Esophagus muscularis mucosa (tissue), 4 donors: ENCODE measurements around the gene HPD. TPM values are rescaled to one million over a fixed set of nuclear protein-coding genes. Genes with fewer than 3 reads are reported as not detected.

ENCODE experiments used
- DNase-seq: peaks from one replicate; pipeline ENCODE4 v3.0.0-alpha.2; 2017; ENCODE audit errors: extremely low spot score
- H3K27ac ChIP-seq, 4 donors: fragments of 200-600 bp; sonication (generic); replicated peaks in 1 of 4; 1 replicate in 3 of 4; 2 replicates in 1 of 4; pipeline ENCODE4 v1.5.1; 2016 to 2019; ENCODE audit warnings: mild to moderate bottlenecking in 1 of 4
- H3K27me3 ChIP-seq, 4 donors: fragments of 200-600 bp; sonication (generic); one replicate each; pipeline versions ENCODE4 v1.5.1 to v1.6.0; 2016 to 2019
- H3K36me3 ChIP-seq, 4 donors: fragments of 200-600 bp; sonication (generic); one replicate each; pipeline ENCODE4 v1.5.1; 2016 to 2019
- H3K4me1 ChIP-seq, 4 donors: fragments of 200-600 bp; sonication (generic); one replicate each; pipeline ENCODE4 v1.5.1; 2016 to 2019
- H3K4me3 ChIP-seq, 4 donors: fragments of 200-600 bp; sonication (generic); 1 replicate in 2 of 4; 2 replicates in 2 of 4; pipeline ENCODE4 v1.5.1; 2016 to 2019; ENCODE audit warnings: mild to moderate bottlenecking in 4 of 4, moderate library complexity in 1 of 4
- H3K9me3 ChIP-seq, 4 donors: fragments of 200-600 bp; sonication (generic); 1 replicate in 3 of 4; 2 replicates in 1 of 4; pipeline ENCODE4 v1.5.1; 2016 to 2019
- CTCF ChIP-seq, 3 experiments: fragments of 200-600 bp in 2 of 3; fragments of 450-650 bp in 1 of 3; sonication (generic) in 2 of 3; IDR thresholded peaks; one replicate each; pipeline ENCODE4 v1.5.1; 2017 to 2019; ENCODE audit warnings: antibody characterized with exemption in 3 of 3, mild to moderate bottlenecking in 2 of 3, moderate library complexity in 1 of 3
- EP300 ChIP-seq: sonication (generic); formaldehyde crosslinking; IDR thresholded peaks from one replicate; pipeline ENCODE4 v1.6.1; 2017; ENCODE audit warnings: antibody characterized with exemption
- POLR2A ChIP-seq: fragments of 450-650 bp; IDR thresholded peaks from one replicate; pipeline ENCODE4 v1.6.1; 2017; ENCODE audit warnings: antibody characterized with exemption, moderate library complexity, mild to moderate bottlenecking, low read depth
- POLR2AphosphoS5 ChIP-seq, 2 donors: sonication (generic); formaldehyde crosslinking; IDR thresholded peaks; one replicate each; pipeline ENCODE4 v1.6.1; 2017; ENCODE audit warnings: antibody characterized with exemption in 2 of 2
- WGBS: methylation state at CpG from one replicate; pipeline ENCODE4 v1.1.5; 2018; 5-methylcytosine and 5-hydroxymethylcytosine counted together
- intact Hi-C: fragments of 100-400 bp; cut with DNase I; formaldehyde crosslinking; loops from one replicate; pipeline ENCODE4 v1.15.1; 2023
- total RNA-seq, 4 donors: library from RNA; depleted of rRNA; stranded (reverse); fragments of >200 nt; gene quantifications; one replicate each; pipeline versions ENCODE4 v1.1.0 to v1.2.1, GENCODE V29; 2016

The HPD gene
- 1 to 10 TPM in 2 of 4 donors, under 1 TPM in 2; 0.65 to 3.3 (median 1.3) TPM for total RNA-seq

GRCh38 chr12:121858662-121859572, at the start of gene HPD:
HPD (minus strand) TSS chr12:121858859; CDS start chr12:121858823, 36 bp downstream.
- H3K9me3 ChIP-seq, result no peaks in the 10 kb centered on the region
- no peak within 1 kb of the TSS for H3K4me3 ChIP-seq
- H3K36me3 ChIP-seq, result no peaks in the 10 kb centered on the region
- intact Hi-C loops, result no loop called here
- peaks cover 15 to 31% (median 25%) of the 10 kb centered on the region in 4 donors for H3K4me1 ChIP-seq
- DNase-seq, result no peak
- peak within 1 kb of the TSS; percentile 78 to 86 (median 82) for H3K27ac ChIP-seq
- TF ChIP-seq POLR2A (no peak), EP300 (no peak), POLR2AphosphoS5 (IDR thresholded peaks at IDR 0.05) (peak; percentile 50 to 64)
- WGBS, result 57% methylated on average over 14 of the region's 16 CpGs
- no peaks in the 10 kb centered on the region for H3K27me3 ChIP-seq

DNA sequence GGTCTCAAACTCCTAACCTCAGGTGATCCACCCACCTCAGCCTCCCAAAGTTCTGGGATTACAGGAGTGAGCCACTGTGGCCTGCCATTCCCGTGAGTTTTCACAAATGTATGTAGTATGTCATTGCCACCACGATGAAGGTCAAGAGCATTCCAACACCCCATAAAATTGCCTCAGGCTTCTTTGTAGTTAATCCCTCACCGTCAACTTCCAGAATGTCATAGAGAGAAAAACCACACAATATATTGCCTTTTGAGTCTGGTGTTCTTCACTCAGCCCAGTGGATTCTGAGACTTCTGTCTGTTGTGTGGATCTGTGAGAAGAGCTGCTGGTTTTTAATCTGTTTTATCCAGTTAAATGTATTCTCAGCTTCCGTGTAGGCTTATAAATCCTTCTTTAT, 47.1 kb upstream of the HPD start:
- H3K36me3 ChIP-seq, result peaks cover 50 to 100% (median 94%) of the 10 kb centered on the region in 4 donors
- TF ChIP-seq EP300, result no peak
- no peak for TF ChIP-seq CTCF (IDR thresholded peaks at IDR 0.05)
- no peak for TF ChIP-seq POLR2A
- no peak for TF ChIP-seq POLR2AphosphoS5 (IDR thresholded peaks at IDR 0.05)
- no peaks in the 10 kb centered on the region for H3K27me3 ChIP-seq
- no peak overlapping the region for H3K27ac ChIP-seq
- no peak for DNase-seq
- no peaks in the 10 kb centered on the region for H3K4me1 ChIP-seq
- no peaks in the 10 kb centered on the region for H3K9me3 ChIP-seq
- WGBS, result 73% methylated on average over 4 of the region's 4 CpGs
- intact Hi-C loops, result no loop called here
- H3K4me3 ChIP-seq, result no peak overlapping the region

DNA sequence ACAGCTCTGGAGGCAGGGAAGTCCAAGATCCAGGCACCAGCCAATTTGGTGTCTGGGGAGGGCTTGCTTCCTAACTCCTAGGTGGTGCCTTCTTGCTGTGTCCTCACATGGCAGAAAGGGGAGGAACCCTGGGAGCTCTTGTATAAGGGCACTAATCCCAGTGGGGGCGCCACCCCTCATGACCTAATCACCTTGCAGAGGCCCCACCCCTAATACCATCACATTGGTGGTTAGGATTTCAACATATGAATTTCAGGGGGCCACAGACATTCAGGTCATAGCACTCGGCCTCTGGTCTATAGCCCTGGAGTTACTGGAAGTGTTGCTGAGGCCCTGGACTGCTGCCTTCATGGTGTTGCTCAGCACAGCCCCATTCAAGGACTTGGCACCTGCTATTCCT, 44.5 kb upstream of the HPD start:
- H3K4me1 ChIP-seq, result no peaks in the 10 kb centered on the region
- peaks cover 54 to 100% (median 94%) of the 10 kb centered on the region in 4 donors for H3K36me3 ChIP-seq
- WGBS, result 84% methylated on average over 2 of the region's 2 CpGs
- no peak overlapping the region for H3K27ac ChIP-seq
- H3K4me3 ChIP-seq, result no peak overlapping the region
- H3K27me3 ChIP-seq, result no peaks in the 10 kb centered on the region
- no peak for DNase-seq
- TF ChIP-seq CTCF (IDR thresholded peaks at IDR 0.05) (no peak), POLR2AphosphoS5 (IDR thresholded peaks at IDR 0.05) (no peak), POLR2A (no peak), EP300 (no peak)
- H3K9me3 ChIP-seq, result no peaks in the 10 kb centered on the region
- intact Hi-C loops, result no loop called here

DNA sequence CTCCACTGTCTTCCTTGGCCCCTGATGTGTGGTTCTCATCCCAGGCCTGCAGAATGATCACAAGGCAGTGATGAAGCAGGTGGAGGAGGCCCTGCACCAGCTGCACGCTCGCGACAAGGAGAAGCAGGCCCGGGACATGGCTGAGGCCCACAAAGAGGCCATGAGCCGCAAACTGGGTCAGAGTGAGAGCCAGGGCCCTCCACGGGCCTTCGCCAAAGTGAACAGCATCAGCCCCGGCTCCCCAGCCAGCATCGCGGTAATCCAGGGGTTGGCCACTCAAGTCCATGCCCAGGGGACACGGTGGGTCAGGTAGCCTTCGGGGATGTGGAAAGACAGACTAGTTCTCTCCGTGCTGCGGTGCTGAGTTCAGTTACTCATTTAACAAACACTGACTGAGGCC, 40.9 kb upstream of the HPD start:
- Histone ChIP-seq H3K4me1 (peaks cover 0 to 2% (median under 1%) of the 10 kb centered on the region in 4 donors), H3K27ac (no peak overlapping the region), H3K27me3 (no peaks in the 10 kb centered on the region), H3K4me3 (no peak overlapping the region), H3K36me3 (peaks cover 63 to 99% (median 96%) of the 10 kb centered on the region in 4 donors), H3K9me3 (no peaks in the 10 kb centered on the region)
- no peak for TF ChIP-seq POLR2A
- TF ChIP-seq POLR2AphosphoS5 (IDR thresholded peaks at IDR 0.05), result no peak
- no peak for TF ChIP-seq EP300
- no peak for TF ChIP-seq CTCF (IDR thresholded peaks at IDR 0.05)
- 94% methylated on average over 7 of the region's 14 CpGs for WGBS
- no peak for DNase-seq
- intact Hi-C loops, result no loop called here

DNA sequence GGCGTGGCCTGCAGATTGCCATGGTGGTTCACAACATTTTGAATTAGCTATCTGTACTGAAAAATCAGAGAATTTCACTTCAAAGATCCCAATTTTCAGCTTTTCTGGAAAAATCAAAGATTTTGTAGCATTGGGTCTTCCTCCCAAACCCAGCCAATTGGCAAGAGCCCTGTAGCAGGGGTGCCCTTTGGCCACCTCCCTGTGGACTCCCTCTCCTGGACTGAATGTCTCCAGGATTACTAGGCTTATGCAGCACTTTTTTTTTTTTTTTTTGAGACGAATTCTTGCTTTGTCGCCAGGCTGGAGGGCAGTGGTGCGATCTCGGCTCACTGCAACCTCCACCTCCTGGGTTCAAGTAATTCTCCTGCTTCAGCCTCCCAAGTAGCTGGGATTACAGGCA, 39.6 kb upstream of the HPD start:
- TF ChIP-seq POLR2AphosphoS5 (IDR thresholded peaks at IDR 0.05) (no peak), CTCF (IDR thresholded peaks at IDR 0.05) (no peak), POLR2A (no peak), EP300 (no peak)
- H3K4me3 ChIP-seq, result no peak overlapping the region
- H3K27ac ChIP-seq, result no peak overlapping the region
- no peaks in the 10 kb centered on the region for H3K9me3 ChIP-seq
- no peaks in the 10 kb centered on the region for H3K27me3 ChIP-seq
- H3K4me1 ChIP-seq, result peaks cover 0 to 15% (median 11%) of the 10 kb centered on the region in 4 donors
- peaks cover 51 to 93% (median 90%) of the 10 kb centered on the region in 4 donors for H3K36me3 ChIP-seq
- no peak for DNase-seq
- intact Hi-C loops, result no loop called here
- WGBS, result 77% methylated on average over 5 of the region's 5 CpGs
